Retina (tissue), 1 donor: ENCODE data around the gene AKR7A3.

Experiments
- DNase-seq: peaks from one replicate; pipeline ENCODE4 v3.0.0-alpha.2; 2016

AKR7A3 gene

DNA sequence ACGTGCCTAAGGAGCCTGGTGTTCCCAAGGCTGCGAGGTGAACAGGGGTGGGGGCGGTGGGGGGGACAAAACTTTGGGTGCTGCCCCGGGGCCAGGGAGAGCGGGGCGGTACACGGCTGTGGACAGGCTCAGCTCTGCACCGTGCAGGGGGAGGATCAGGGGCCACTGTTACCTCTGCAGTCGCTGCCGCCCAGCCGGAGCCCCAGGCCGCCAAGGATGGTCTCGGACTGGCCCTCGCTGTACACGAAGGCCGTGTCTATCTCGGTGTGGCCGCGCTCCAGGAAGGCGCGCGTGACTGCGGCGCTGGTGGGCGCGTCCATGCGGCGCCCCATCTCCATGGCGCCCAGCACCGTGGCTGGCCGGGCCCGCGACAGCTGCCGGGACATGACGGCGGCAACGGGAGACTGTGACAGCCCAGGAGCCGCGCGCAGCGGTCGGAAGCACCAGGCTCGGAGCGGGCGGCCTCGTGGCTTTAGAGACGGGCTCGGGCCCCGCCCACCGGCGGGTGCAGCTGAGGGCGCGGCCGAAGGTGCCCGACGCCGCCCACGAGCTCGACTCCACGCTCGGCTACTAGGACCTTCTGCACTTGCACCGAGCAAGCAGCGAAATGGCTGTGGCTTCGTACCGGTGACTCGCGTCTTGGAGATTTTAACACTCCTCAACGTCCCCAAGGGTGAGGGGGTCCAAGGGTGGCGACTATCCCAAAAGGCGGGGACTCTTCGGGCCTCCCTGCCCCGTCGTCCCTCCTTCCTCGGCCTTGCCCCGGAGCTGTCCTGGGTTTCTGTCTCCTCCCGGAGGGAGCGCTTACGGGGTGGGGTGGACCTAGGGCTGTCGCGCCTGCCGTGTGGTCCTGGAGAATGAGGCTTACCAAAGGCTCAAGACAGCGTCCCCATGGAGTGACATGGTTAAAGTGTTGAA is at the start of gene AKR7A3:
Gene AKR7A3 (minus strand): TSS at position 447 of the 918 bp plus-strand sequence. CDS start 61 bp downstream, at position 386.
- DNase-seq = peak; percentile 78

DNA sequence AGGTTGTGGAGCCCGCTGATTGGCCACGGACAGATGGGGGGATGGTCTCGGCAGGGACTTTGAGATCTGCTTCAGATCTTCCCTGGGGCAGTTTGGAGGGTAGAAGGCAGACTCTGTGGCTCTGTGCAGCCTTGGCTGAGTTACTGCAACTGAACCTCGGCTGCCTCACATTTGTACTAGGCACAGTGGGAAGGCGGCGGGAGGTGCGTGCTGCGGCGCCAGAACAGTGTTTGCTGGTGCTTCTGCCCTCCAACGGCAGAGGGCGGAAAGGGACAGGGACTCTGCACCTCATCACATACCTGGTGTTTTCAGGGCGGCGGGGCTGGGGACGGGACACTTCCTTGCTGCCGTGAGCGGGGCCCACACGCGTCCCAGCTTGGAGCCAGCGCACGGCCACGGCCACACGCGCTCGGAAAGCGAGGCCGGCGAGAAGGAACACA is 49.8 kb upstream of the AKR7A3 start:
- peak; percentile 64 for DNase-seq

DNA sequence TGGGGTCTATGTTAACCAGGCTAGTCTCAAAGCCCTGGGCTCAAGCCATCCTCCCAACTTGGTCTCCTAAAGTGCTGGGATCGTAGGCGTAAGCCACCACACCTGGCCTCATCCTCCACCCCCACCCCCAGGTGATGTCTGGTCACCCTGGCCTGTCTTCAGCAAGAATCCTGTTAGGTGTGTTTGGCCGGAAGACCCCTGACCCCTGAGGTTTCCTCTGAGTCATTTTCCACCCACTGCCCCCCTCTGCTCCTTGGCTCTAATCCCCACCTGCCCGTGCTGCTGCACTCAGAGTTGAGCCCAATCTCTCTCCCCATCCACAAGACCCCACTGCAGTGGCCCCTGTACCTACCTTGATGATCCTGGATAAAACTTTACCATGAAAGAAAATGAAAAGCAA is 48.7 kb upstream of the AKR7A3 start:
- no peak for DNase-seq

DNA sequence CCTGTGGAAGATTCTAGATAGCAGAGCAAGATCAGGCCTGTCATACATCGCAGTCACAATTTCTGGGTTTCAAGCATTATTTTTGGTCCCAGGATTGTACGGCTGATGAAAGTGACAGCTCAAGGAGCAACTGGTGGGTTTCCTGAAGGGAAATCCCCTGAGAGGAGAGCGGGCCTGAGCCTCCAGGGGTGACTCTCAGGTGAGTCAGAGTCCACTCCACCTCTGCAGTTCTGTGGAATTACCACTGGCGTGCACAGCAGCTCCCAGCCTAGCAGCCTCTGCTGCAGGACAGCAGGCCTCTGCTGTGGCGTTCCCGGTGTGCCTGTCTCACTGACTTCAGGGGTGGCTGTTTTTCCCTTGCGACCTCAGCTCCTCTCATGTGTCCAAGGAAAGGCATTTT is 48.0 kb upstream of the AKR7A3 start:
- DNase-seq = no peak

DNA sequence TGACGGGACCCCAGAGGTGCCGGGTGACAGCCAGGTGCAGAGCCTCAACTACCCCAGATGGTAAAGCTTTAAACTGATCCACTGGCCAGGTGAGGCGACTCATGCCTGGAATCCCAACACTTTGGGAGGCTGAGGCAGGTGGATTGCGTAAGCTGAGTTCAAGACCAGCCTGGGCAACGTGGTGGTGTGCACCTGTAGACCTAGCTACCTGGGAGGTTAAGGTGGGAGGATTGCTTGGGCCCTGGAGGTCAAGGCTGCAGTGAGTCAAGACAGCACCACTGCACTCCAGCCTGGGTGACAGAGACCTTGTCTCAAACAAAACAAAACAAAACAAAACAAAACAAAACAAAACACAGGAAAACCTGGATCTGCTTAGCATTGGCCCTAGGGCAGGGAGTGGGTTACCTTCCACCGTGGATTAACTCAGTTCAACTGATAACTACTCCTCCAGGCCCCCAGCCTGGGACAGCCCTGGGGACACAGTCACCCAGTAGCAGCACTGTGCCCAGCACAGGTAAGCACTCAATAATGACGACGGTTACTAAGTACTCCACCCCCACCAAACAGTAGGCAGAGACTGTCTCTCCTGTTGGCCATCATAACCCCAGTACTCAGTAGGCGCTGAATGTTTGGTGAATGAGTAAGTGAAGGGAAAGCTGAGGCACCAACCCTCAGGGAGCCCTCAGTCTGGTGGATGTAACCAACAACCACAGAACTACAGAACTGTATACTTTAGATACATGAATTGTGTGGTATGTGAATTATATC is 45.2 kb upstream of the AKR7A3 start:
- no peak for DNase-seq

DNA sequence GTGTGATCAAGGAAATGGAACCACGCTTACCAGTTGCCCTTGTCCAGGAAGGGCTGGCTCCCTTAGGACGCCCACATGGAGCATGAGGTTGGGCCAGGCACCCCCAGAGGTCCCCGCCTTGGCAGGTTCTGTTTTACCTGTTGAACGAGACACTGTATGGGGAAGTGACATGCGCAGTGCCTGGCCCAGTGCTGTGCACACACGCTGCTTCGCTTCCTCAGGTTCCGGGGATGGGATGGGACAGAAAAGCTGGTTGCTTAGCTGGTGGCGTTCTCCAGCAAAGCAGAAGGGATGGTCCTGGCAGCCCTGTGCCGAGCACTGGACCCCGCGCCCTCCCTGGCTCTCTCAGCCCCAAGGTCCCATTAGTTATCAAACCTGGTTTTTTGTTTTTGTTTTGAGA is 44.3 kb upstream of the AKR7A3 start:
- DNase-seq = no peak

DNA sequence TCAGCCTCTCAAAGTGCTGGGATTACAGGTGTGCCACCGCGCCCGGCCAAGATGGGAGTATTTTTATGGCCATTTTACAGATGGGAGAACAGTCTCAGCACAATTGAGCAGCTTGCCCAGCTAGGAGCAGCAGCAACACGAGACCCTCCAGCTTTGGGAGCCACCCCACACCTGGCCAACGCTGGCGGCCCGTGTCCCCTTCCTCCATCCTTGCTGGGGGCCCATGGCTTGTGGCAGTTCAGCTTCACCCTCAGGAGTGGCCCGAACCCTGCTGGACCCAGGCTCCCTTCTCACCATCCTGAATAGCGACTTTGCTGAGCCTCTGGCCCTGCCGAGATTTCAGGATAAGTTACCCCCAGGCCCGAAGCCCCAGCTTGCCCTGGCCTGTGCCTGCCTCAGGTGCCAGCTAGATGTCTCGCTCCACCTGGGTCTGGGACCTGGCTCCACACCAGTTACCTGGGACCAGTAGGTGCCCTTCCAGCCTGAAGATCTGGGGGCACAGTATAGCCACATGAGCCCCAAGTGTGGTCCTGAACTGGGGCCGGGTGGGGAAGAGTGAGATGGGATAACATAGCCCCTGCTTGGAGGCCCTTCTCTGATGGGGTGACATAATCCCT is 42.8 kb upstream of the AKR7A3 start:
- DNase-seq = no peak

DNA sequence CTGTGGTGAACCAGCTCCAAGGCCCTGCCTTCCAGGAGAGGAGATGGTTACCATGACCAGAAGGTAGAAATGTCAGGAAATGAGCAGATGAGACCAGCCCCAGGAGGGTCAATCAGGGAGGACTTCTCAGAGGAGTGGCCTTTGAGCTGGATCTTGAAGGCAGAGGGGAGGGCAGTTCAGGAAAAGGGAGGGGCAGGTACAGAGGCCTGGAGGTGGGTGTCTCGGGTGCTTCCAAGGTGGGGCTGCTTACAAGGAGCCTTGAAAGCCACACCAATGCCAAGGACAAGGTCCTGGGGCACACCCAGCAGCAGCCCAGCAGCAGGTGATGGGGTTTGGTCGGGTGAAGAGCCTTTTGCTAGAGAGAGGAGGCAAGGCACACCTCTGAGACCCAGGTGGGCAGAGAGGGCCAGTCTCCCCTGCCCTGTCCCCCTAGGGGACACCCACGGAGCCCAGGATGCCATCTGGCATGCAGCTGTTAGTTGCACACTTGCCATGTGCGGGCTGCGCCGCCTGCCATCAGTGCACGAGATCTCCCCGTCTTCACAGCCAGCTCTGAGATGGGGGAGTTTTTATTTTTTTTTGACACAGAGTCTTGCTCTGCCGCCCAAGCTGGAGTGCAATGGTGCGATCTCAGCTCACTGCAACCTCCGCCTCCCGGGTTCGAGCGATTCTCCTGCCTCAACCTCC is 42.0 kb upstream of the AKR7A3 start:
- no peak for DNase-seq

DNA sequence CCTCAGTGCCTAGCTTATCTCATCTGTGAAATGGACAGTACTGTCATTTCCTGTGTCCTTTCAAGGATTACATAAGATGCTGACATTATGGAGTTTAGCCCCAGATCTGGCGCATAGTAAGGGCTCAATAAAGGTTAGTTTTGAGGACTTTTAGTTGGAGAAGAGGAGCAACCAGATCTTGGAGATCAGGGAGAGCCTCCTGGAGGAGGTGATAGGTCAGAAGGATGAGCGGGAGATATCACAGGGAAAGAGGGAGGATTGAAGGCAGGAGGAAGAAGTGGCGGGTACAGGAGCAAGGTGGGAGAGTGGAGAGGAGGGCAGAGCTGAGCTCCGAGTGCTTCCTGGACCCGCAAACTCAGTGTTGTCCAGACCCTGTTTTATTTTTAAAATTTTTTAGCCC is 41.0 kb upstream of the AKR7A3 start:
- no peak for DNase-seq

DNA sequence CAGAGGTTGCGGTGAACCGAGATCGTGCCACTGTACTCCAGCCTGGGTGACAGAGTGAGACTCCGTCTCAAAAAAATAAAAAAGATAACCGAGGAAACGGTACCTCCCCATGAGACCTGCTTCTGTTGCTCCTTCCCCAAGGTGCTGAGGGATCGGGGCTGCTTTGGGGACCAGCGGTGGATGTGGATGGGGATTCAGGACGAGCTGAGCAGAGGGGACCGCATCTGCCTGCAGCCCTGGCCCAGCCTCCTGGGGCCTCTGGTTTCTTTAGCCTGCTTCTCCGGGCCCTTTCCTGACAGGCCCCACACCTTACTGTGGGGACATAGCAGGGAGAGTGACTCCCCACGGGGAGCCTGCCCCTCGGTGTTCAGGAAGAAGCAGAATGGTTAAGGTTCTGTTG is 40.6 kb upstream of the AKR7A3 start:
- no peak for DNase-seq

DNA sequence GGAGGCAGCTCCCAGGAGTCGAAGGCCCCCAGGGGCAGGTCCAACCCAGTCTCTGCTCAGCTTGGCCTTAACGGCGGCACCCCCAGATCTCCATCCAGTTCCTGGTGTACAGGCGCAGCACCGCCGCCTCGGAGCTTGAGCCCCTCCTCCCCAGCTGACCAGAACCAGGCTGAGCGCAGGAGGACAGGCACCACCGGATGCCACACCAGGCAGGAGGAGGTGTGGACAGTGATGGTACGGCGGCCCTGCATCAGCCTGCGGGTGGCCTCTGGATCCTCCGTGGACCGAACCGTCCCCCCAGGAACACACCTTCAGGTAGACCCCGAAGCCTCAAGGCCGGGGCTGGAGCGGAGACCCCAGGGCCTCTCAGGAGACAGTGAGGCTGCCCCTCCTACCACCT is 39.9 kb upstream of the AKR7A3 start:
- DNase-seq = no peak

DNA sequence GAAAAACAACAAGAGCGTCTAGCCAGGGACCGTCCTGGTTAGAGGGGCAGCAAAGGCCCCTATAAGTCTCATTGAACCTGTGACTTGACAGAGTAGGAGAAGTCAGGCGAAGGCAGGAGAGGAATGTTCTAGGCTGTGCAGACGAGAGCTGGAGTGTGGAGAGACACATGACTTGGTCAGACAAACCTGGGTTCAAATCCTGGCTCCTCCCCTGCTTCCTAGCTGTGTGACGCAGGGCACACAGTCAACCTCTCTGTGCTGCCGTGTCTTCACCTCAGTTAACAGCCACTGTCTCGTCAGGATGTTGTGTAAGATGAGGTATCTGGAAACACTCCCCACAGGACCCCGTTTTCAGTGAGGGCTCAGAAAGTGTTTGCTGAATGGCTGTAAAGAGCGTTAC is 39.2 kb upstream of the AKR7A3 start:
- DNase-seq = no peak

DNA sequence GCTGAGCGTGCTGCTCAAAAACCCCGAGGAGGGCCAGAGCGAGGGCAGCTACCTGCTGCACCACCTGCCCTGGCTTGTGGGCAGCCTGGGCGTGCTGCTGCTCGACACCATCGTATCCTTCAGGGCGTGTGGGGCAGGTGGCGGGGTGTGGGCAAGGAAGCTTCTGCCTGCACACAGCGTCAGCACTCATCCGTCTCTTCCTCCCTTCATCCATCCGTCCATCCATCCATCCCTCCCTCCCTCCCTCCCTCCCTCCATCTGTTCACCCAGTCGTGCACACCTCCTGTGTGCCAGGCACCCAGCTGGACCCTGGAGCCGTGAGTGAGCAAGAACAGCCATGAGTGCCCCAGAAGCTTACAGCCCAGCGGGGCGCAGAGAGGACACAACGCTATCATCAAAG is 38.7 kb upstream of the AKR7A3 start:
- no peak for DNase-seq

DNA sequence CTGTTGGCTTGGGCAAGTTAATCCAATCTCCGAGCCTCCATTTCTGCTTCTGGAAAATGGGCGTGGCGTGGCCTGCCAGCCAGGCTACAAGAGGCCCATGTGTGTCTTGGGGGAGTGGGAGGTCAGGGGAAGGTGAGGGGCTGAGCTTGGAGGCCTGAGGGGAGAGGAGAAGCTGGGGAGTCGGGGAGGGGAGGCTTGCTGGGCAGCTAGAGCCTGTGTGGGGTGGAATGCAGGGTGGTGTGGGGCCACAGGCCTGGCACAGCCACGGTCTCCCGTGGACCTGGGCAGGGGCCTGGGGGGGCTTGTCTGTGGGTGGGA is 38.1 kb upstream of the AKR7A3 start:
- no peak for DNase-seq

DNA sequence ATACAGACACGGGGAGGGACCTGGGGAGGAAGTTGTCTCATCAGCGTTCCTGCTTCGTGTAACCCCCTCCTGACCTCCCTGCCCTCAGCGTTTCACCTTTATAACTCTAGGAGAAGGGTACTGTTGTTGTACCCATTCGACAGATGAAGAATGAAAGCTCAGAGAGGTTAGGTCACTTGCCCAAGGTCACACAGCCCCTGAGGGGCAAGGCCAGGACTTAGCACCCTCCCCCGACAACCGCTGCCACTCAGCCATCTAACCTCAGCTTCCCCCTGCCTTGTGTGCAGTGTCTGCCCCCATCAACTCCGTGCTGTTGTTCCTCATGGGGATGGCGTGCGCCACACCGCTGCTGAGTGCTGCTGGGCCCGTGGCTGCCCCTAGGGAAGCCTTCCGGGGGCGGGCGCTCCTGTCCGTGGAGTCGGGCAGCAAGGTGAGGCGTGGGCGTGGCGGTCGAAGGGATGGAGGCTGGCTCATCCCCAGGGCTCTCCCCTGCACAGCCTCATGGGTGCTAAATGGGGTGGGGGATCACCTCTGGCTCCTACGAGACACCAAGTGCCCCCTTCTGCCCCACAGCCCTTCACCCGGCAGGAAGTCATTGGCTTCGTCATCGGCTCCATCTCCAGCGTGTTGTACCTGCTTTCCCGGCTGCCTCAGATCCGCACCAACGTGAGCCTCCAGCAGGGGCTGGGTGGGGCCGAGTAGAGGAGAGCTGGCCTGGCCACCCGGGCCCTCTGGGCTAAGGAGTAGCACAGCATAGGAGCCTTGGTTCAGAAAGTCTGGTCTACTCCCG is 37.6 kb upstream of the AKR7A3 start:
- DNase-seq = no peak

DNA sequence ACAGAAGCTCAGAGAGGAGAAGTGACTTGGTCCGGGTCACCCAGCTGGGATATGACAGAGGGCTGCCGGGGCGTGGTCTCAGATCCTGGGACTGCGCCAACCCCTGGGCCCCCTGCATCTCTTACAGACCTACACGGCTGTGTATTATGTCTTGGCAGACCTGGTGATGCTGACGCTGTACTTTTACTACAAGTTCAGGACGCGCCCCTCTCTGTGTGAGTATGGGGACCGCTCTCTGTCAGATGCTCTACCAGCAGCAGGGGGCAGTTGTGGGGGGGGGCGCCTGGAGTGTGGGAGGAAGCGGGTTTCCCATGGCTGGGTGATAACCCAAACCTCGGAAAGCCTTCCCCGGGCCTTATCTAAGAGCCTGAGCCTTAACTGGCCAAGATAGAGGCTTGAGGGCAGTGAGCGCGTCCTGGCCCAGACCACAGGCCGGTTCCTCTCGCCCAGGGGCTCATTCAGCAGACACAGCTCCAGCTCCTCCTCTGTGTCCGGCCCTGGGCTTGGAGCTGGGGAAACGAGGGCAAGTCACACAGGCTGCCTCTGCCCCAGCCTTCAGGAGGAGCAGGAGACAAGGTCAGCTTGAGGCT is 36.9 kb upstream of the AKR7A3 start:
- no peak for DNase-seq

DNA sequence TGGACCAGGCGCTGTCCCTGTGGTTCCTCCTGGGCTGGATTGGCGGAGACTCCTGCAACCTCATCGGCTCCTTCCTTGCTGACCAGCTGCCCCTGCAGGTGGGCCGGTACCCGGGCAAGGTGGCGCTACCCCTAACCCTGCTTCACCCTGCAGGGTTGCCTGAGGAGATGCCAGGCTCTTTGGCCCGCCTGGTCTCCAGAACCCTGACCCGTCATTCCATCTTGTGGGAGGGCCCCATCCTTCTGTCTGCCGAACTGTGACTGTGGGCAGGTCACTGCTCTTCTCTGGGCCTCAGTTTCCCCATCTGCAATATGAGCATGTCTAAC is 36.1 kb upstream of the AKR7A3 start:
- DNase-seq = no peak

DNA sequence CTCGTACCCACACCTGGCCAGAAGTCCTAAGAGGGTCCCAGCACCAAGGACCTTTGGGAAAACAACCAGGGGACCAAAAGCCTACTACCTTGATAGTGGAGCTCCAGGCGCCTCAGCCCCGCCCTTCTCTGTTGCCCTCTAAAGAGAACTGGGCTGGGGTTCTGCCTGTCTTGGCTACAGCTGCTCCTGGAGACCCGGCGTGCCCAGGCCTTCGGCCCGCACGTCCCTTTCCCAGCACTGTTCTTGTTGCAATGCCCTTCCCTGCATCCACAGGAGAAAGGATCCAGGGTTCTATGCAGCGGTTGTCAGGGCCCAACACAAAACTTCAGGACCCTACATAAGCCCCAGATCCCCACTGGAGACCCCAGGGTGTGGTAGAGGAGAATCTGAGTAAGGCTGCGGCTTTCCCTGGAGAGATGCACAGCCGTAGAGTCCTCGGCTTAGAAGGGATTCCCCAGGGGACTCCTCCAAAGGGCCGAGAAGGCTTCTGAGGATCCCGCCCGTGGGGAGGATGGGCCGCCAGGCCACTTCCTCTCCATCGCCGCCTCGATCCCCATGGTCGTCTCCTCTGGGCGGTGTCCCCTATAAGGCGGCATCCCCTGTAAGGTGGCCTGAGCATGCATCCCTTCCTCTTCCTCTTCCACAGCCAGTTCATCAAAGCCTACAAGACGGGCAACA is 35.6 kb upstream of the AKR7A3 start:
- no peak for DNase-seq

DNA sequence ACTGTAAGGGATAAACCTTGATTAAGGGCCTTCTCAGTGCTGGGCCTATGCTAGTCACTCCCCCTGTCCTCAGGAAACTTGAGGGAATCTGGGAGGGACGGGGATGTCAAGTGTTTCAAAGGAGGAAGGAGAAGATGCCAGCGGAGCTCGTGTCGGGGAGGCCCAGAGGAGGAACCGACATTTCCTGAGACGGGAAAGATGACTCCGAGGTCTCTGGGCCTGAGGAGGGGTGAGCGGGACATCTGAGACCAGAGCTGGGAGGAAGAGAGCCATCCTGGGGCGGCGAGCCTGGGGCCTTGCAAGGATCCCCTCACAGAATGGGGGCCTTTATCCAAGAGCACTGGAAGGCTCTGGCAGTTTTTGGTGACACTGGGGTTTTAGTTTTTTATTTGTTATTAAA is 33.9 kb upstream of the AKR7A3 start:
- DNase-seq = no peak

DNA sequence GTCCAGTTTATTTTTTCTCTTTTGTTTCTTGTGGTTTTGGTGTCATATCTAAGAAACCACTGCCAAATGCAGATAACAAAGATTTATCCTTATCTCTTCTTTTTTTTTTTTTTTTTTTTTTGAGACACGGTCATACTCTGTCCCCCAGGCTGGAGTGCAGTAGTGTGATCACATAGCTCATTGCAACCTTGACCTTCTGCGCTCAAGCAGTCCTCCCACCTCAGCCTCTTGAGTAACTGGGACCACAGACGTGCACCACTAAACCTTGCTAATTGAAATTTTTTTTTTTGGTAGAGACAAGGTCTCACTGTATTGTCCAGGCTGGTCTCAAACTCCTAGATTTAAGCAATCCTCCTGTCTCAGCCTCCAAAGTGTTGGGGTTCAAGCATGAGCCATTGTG is 32.5 kb upstream of the AKR7A3 start:
- DNase-seq = no peak

DNA sequence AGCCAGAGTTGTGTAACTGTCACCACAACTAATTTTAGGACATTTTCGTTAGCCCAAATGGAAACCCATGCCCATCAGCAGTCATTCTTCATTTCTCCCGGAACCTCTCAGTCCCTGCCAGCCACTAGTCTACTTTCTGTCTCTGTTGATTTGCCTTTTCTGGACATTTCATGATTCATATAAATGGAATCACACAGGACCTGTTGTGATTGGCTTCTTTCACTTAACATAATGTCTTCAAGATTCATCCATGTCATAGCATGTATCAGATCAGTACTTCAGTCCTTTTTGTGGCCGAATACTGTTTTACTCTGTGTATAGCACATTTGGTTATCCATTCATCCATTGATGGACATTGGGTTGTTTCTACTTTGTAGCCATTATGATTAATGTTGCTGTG is 30.6 kb upstream of the AKR7A3 start:
- DNase-seq = no peak
